Type B pancreatic cell (in vitro differentiated cells): ENCODE measurements around the gene PAK1. TPM values are rescaled to one million over a fixed set of nuclear protein-coding genes. Genes with fewer than 3 reads are reported as not detected.

ENCODE experiments used
- DNase-seq: peaks from one replicate; pipeline ENCODE4 v3.0.0; 2021; ENCODE audit warnings: mixed read lengths; ENCODE audit not compliant: unreplicated experiment; ENCODE audit errors: extremely low spot score
- H3K27ac Mint-ChIP-seq: 2 replicates; pipeline ENCODE4 v1.8.0; 2021; ENCODE audit warnings: mild to moderate bottlenecking, mixed read lengths
- H3K27me3 Mint-ChIP-seq: 2 replicates; pipeline ENCODE4 v1.8.0; 2021; ENCODE audit warnings: mixed read lengths
- H3K36me3 Mint-ChIP-seq: 2 replicates; pipeline ENCODE4 v1.8.0; 2021; ENCODE audit warnings: mixed read lengths
- H3K4me1 Mint-ChIP-seq: one replicate; pipeline ENCODE4 v1.8.0; 2021; ENCODE audit warnings: mixed read lengths; ENCODE audit not compliant: unreplicated experiment
- H3K4me3 Mint-ChIP-seq: 2 replicates; pipeline ENCODE4 v1.8.0; 2021; ENCODE audit warnings: mild to moderate bottlenecking, mixed read lengths
- H3K9me3 Mint-ChIP-seq: 2 replicates; pipeline ENCODE4 v1.8.0; 2021; ENCODE audit warnings: mixed read lengths
- CTCF ChIP-seq: fragments of 200-600 bp; sonication (generic); conservative IDR thresholded peaks from 2 replicates; pipeline ENCODE4 v1.5.0; 2021; ENCODE audit warnings: antibody characterized with exemption, mild to moderate bottlenecking
- total RNA-seq: library from RNA; stranded (reverse); gene quantifications from 2 replicates; pipeline ENCODE4 v1.2.1, GENCODE V29; 2021; ENCODE audit warnings: low replicate concordance

PAK1 gene
- total RNA-seq, 1 donor from 2014 or later = 70.3 TPM

- H3K4me3 Mint-ChIP-seq = no peak overlapping the region
- H3K9me3 Mint-ChIP-seq = no peaks in the 10 kb centered on the region
- H3K27ac Mint-ChIP-seq = no peak overlapping the region
- H3K27me3 Mint-ChIP-seq = no peaks in the 10 kb centered on the region
- H3K4me1 Mint-ChIP-seq = no peaks in the 10 kb centered on the region
- peaks cover 19% of the 10 kb centered on the region for H3K36me3 Mint-ChIP-seq
- no peak for DNase-seq
- no peak for TF ChIP-seq CTCF
Measured at GRCh38 chr11:77322926-77323590, 150.8 kb downstream of the PAK1 start.

GRCh38 chr11:77322506-77322905 lies 151.4 kb downstream of the PAK1 start:
- no peak overlapping the region for H3K4me3 Mint-ChIP-seq
- no peak overlapping the region for H3K27ac Mint-ChIP-seq
- no peak for TF ChIP-seq CTCF
- H3K27me3 Mint-ChIP-seq = no peaks in the 10 kb centered on the region
- H3K4me1 Mint-ChIP-seq = no peaks in the 10 kb centered on the region
- no peak for DNase-seq
- H3K36me3 Mint-ChIP-seq = peaks cover 15% of the 10 kb centered on the region
- no peaks in the 10 kb centered on the region for H3K9me3 Mint-ChIP-seq

GRCh38 chr11:77320351-77320750 lies 153.5 kb downstream of the PAK1 start:
- H3K27ac Mint-ChIP-seq = no peak overlapping the region
- no peaks in the 10 kb centered on the region for H3K9me3 Mint-ChIP-seq
- no peaks in the 10 kb centered on the region for H3K4me1 Mint-ChIP-seq
- no peak for TF ChIP-seq CTCF
- H3K4me3 Mint-ChIP-seq = no peak overlapping the region
- H3K36me3 Mint-ChIP-seq = peaks cover 10% of the 10 kb centered on the region
- H3K27me3 Mint-ChIP-seq = no peaks in the 10 kb centered on the region
- DNase-seq = no peak

GRCh38 chr11:77318600-77318999 lies 155.3 kb downstream of the PAK1 start:
- no peak for TF ChIP-seq CTCF
- no peak for DNase-seq
- no peaks in the 10 kb centered on the region for H3K27me3 Mint-ChIP-seq
- H3K9me3 Mint-ChIP-seq = no peaks in the 10 kb centered on the region
- H3K4me3 Mint-ChIP-seq = no peak overlapping the region
- H3K4me1 Mint-ChIP-seq = no peaks in the 10 kb centered on the region
- no peak overlapping the region for H3K27ac Mint-ChIP-seq
- H3K36me3 Mint-ChIP-seq = peaks cover 6% of the 10 kb centered on the region

- no peak overlapping the region for H3K27ac Mint-ChIP-seq
- no peak for DNase-seq
- no peaks in the 10 kb centered on the region for H3K4me1 Mint-ChIP-seq
- no peaks in the 10 kb centered on the region for H3K9me3 Mint-ChIP-seq
- H3K36me3 Mint-ChIP-seq = no peaks in the 10 kb centered on the region
- TF ChIP-seq CTCF = no peak
- H3K4me3 Mint-ChIP-seq = no peak overlapping the region
- no peaks in the 10 kb centered on the region for H3K27me3 Mint-ChIP-seq
Measured at GRCh38 chr11:77316733-77317342, 157.1 kb downstream of the PAK1 start.
